Stomach (tissue), 4 donors: ENCODE data around the gene AGAP1.

Experiments
- EP300 ChIP-seq: sonication (generic); formaldehyde crosslinking; IDR thresholded peaks from one replicate; pipeline ENCODE4 v1.6.1; 2017; ENCODE audit warnings: antibody characterized with exemption
- POLR2A ChIP-seq, 4 donors: fragments of 450-650 bp; IDR thresholded peaks; one replicate each; pipeline ENCODE4 v1.6.1; 2016; ENCODE audit warnings: antibody characterized with exemption in 4 of 4, control low read depth in 2 of 4, mild to moderate bottlenecking in 1 of 4, moderate library complexity in 1 of 4
- POLR2AphosphoS5 ChIP-seq, 3 donors: sonication (generic); formaldehyde crosslinking; IDR thresholded peaks; one replicate each; pipeline ENCODE4 v1.6.1; 2016; ENCODE audit warnings: antibody characterized with exemption in 3 of 3
- TF ChIP-seq, protein P1 (sequence below), 7 experiments: fragments of 450-650 bp in 4 of 7; fragments of 200-600 bp in 3 of 7; sonication (generic) in 3 of 7; IDR thresholded peaks; one replicate each; pipeline ENCODE4 v1.5.1; 2016 to 2019; ENCODE audit warnings: antibody characterized with exemption in 7 of 7, control low read depth in 2 of 7, mild to moderate bottlenecking in 1 of 7

DNA sequence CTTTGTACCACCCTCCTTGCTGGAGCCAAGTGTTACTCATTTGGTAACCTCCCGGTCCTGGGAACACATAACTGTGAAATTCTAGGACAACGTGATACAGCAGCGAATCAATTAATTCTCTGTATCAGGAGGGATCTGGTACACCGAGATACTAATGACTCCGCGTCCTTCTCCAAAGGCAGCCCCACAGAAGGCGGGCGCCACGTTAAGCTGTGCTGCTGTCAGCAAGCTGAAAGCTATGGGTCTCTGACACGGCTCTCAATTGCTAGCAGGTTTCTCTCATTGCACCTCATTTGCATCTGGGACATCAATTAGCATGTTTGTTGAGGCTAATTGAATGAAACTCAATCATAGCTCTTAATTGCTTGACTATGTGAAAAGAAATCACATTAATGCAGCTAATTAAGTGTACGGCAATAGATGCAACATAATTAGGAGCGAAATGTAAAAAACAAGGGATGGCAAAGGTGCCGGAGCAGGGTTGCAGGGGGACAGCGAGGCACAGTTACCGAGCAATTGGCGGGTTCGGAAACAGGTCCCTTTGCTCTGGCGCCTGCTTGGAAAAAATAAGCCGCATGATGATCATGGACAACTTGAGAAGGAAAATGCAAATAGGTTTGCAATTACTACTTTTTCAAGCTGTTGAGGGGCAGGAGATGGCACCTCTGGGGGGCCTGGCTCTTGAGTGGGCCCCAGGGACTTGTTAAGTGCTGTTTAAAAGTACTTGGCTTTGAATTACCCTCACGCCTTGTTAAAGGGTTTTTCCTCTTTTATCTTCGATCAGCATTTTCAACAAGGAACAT, 410.1 kb downstream of the AGAP1 start:
- TF ChIP-seq EP300 (no peak), POLR2AphosphoS5 (IDR thresholded peaks at IDR 0.05) (no peak), POLR2A (IDR thresholded peaks at IDR 0.05) (no peak)
- TF ChIP-seq, protein P1, sequence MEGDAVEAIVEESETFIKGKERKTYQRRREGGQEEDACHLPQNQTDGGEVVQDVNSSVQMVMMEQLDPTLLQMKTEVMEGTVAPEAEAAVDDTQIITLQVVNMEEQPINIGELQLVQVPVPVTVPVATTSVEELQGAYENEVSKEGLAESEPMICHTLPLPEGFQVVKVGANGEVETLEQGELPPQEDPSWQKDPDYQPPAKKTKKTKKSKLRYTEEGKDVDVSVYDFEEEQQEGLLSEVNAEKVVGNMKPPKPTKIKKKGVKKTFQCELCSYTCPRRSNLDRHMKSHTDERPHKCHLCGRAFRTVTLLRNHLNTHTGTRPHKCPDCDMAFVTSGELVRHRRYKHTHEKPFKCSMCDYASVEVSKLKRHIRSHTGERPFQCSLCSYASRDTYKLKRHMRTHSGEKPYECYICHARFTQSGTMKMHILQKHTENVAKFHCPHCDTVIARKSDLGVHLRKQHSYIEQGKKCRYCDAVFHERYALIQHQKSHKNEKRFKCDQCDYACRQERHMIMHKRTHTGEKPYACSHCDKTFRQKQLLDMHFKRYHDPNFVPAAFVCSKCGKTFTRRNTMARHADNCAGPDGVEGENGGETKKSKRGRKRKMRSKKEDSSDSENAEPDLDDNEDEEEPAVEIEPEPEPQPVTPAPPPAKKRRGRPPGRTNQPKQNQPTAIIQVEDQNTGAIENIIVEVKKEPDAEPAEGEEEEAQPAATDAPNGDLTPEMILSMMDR (IDR thresholded peaks at IDR 0.05), result no peak
